Calu3 (cell line): Measurements from ENCODE around the gene SIPA1L3. TPM values are rescaled to one million over a fixed set of nuclear protein-coding genes. Genes with fewer than 3 reads are reported as not detected.

ENCODE experiments used
- BruUV-seq: library from RNA; stranded (reverse); fragments of 400-500 nt; replicated peaks from 2 replicates; lab custom pipeline; 2021; lab: Mats Ljungman, UMichigan
- CTCF ChIA-PET: fragments of 300-600 bp; sonication (Branson Sonifier 250); formaldehyde crosslinking; loops from one replicate; lab custom pipeline; 2022; ENCODE audit warnings: antibody characterized with exemption; lab: Charles Lee
- DNase-seq: peaks from one replicate; pipeline ENCODE4 v3.0.0; 2022
- H3K27ac Mint-ChIP-seq: one replicate; pipeline ENCODE4 v1.8.0; 2022; ENCODE audit warnings: mixed read lengths; ENCODE audit not compliant: unreplicated experiment
- H3K27me3 Mint-ChIP-seq: one replicate; pipeline ENCODE4 v1.8.0; 2022; ENCODE audit warnings: mixed read lengths; ENCODE audit not compliant: unreplicated experiment
- H3K36me3 Mint-ChIP-seq: one replicate; pipeline ENCODE4 v1.8.0; 2022; ENCODE audit warnings: mild to moderate bottlenecking, moderate library complexity, mixed read lengths; ENCODE audit not compliant: insufficient read depth, unreplicated experiment
- H3K4me1 Mint-ChIP-seq: one replicate; pipeline ENCODE4 v1.8.0; 2022; ENCODE audit warnings: mild to moderate bottlenecking, low read depth, mixed read lengths; ENCODE audit not compliant: unreplicated experiment
- H3K4me3 Mint-ChIP-seq: one replicate; pipeline ENCODE4 v1.8.0; 2022; ENCODE audit warnings: mild to moderate bottlenecking, low read depth, moderate library complexity, mixed read lengths; ENCODE audit not compliant: unreplicated experiment
- H3K9me3 Mint-ChIP-seq: one replicate; pipeline ENCODE4 v1.8.0; 2022; ENCODE audit warnings: low read depth, mixed read lengths; ENCODE audit not compliant: unreplicated experiment
- CTCF ChIP-seq: fragments of 200-600 bp; IDR thresholded peaks from one replicate; pipeline ENCODE4 v1.8.0; 2022; ENCODE audit warnings: antibody characterized with exemption; ENCODE audit not compliant: unreplicated experiment
- intact Hi-C: fragments of 100-400 bp; cut with micrococcal nuclease; formaldehyde crosslinking; loops from one replicate; pipeline ENCODE4 v1.10.0; 2022; ENCODE audit not compliant: unreplicated experiment
- total RNA-seq: library from RNA; stranded (reverse); gene quantifications from 2 replicates; pipeline ENCODE4 v1.2.3, GENCODE V29; 2022

SIPA1L3 gene
- total RNA-seq, 1 experiment from 2014 or later = 127 TPM

DNA sequence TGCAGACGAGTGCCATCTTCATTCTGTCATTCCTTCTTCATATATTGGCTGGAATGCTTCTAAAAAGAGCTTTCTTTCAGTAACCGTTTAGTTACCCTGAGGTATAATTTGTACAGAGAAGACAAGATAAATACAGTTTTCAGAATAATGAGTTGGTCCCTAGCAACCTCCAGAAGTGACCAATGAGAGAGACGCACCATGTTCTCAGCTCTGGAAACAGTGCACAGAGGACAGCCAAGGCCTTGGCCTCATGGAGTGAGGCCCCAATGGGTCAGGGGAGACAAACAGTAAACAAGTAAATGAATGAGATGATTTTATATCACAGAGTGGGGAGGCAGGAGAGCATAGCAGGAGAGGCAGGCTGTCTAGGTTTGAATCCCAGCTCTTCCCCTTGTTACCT, 226.3 kb downstream of the SIPA1L3 start:
- CTCF ChIA-PET = no interaction called here
- Mint-ChIP-seq H3K9me3 (no peaks in the 10 kb centered on the region), H3K4me1 (no peaks in the 10 kb centered on the region), H3K4me3 (no peak overlapping the region), H3K27me3 (no peaks in the 10 kb centered on the region), H3K36me3 (peaks cover 27% of the 10 kb centered on the region), H3K27ac (no peak overlapping the region)
- no peak for TF ChIP-seq CTCF
- no peak for DNase-seq
- no TSS peak for BruUV-seq
- intact Hi-C loops = no loop called here

GRCh38 chr19:38134540-38135149, 227.6 kb downstream of the SIPA1L3 start:
- Mint-ChIP-seq H3K4me1 (no peaks in the 10 kb centered on the region), H3K4me3 (no peak overlapping the region), H3K27me3 (no peaks in the 10 kb centered on the region), H3K36me3 (peaks cover 24% of the 10 kb centered on the region), H3K27ac (no peak overlapping the region), H3K9me3 (no peaks in the 10 kb centered on the region)
- TF ChIP-seq CTCF = peak; percentile 71
- DNase-seq = peak; percentile 44
- CTCF ChIA-PET = interaction anchor here (0.5 kb wide), 1 partner anchor 218 kb away, joined by 3 read pairs; no protein-coding TSS in a partner anchor
- intact Hi-C loops = no loop called here
- BruUV-seq = no TSS peak

DNA sequence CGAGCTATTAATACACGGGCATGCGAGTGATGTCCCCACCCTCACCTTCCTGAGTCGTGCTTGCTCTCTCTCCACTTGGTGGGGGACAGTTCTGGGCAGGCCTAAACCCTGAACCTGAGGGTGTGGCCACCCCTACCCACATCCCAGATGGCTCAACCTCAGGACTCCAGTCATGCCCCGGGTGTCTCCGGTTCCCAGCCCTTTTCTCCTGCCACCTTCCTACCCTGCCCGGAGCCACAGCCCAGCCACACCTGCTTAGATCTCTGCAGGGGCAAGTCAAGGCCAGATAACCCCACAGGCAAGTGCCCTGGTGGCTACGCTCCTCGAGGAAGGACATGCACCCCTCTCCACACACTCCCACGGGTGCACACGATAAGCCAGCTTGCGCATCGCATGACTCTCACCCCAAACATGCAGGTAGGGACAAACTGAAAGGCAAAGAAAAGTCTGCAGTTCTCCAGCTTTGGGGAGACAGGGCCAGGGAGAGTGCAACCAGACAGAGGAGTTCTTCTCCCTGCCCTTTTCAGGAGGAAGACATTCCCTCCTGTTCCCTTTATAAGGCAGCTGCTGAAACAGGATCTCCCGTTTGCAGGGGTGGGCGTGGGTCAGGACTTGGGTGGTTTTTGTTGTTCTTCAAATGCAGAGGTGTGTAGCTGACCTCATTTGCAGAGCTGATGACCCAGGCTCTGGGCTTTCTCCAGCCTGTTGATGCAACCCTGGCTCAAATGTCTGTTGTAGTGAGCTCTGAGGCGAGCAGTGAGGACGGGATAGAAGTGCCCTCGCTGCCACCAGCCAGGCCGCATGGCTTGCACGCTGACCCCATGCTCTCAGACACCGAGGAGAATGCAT, 228.4 kb downstream of the SIPA1L3 start:
- CTCF ChIA-PET = interaction anchor here (0.5 kb wide), 1 partner anchor 219 kb away, joined by 3 read pairs; no protein-coding TSS in a partner anchor
- Mint-ChIP-seq H3K4me3 (no peak overlapping the region), H3K27ac (no peak overlapping the region), H3K36me3 (peaks cover 31% of the 10 kb centered on the region), H3K9me3 (no peaks in the 10 kb centered on the region), H3K27me3 (no peaks in the 10 kb centered on the region), H3K4me1 (no peaks in the 10 kb centered on the region)
- TF ChIP-seq CTCF = no peak
- intact Hi-C loops = no loop called here
- no peak for DNase-seq
- no TSS peak for BruUV-seq

DNA sequence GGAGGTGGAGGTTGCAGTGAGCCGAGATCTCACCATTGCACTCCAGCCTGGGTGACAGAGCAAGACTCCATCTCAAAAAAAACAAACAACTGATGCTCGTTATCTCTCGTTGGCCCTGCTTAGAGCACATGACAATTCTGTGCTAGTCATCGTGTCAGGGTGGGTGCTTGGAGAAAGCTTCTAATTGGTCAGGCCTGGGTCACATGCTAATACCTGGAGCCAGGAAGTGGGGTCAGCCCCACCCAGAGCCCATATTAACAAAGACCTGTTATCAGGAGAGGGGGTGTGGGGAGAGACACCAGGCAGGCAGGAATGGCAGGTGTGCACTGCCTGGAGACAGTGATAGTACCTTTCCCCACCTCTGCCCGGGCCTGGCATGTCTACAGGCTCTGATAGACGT, 232.1 kb downstream of the SIPA1L3 start:
- Mint-ChIP-seq H3K4me3 (no peak overlapping the region), H3K27me3 (no peaks in the 10 kb centered on the region), H3K27ac (no peak overlapping the region), H3K36me3 (peaks cover 38% of the 10 kb centered on the region), H3K4me1 (no peaks in the 10 kb centered on the region), H3K9me3 (no peaks in the 10 kb centered on the region)
- CTCF ChIA-PET = interaction anchor here (0.6 kb wide), 3 partner anchors 70 to 1305 kb away, joined by 3 to 4 read pairs (median 4); no protein-coding TSS in a partner anchor
- no TSS peak for BruUV-seq
- no peak for DNase-seq
- intact Hi-C loops = no loop called here
- TF ChIP-seq CTCF = no peak
